ENCODE results near the gene SSU72. TPM values are rescaled to one million over a fixed set of nuclear protein-coding genes. Genes with fewer than 3 reads are reported as not detected.

SSU72 gene
- total RNA-seq, 1 experiment from 2014 or later, result 145 TPM

DNA sequence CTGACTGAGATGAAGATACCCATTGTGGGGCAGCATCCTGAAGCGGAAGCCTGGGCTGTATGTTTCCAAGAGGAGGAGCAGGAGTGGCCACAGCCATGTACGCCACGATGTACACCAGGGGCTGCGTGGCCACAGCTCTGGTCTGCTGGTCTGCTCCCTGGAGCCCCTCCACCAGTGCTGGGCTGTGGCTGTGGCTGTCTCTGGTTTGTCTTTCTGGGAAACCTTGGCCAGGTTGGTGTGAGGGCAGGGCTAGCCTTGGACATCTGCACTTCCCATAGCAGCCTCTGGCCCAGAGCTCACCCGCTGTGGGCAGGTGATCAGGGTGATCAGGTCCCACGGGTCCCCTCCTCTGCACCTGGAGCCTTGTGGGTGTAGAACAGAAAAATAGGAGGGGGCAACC lies 43.3 kb upstream of the SSU72 start:
- DNase-seq, result no peak
- Histone ChIP-seq H3K79me2 (ENCODE audit: low read depth) (peaks cover 29% of the 10 kb centered on the region), H3K4me2 (no peak overlapping the region)

DNA sequence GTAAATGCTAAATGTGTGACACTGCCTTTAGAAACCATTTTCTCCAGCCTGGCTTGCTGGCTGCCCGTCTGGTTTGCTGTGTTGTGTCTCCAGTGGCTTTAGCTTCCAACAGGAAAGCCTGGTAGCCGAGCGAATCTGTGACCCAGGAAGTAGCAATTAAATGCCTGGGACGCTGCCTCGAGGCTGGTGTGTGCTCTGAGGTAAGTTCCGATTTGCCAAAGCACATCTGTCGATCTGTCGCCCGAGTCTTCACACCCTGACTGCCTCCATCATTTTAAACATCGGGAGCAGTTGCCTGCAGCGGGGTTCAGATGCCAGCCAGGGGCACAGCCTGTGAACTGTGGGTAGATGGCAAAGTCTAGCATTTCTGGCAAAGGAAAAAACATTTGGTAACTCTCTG lies 42.9 kb upstream of the SSU72 start:
- no peaks in the 10 kb centered on the region for H3K9me3 ChIP-seq (ENCODE audit: insufficient read depth, low read depth)
- intact Hi-C loops (cut with micrococcal nuclease; ENCODE audit: unreplicated experiment), result no loop called here
- ChIA-PET CTCF (no interaction called here), POLR2A (ENCODE audit: unreplicated experiment) (no interaction called here)
- peaks cover 16% of the 10 kb centered on the region; the same call in 1 of the 2 replicates for H3F3A ChIP-seq (ENCODE audit: insufficient read depth, low read depth)
- no peak overlapping the region for H3K4me3 ChIP-seq
- DNase-seq, result no peak
- BruUV-seq (replicated peaks), result TSS peak; percentile 66
- H3K27me3 ChIP-seq (ENCODE audit: insufficient read depth, low read depth), result no peaks in the 10 kb centered on the region
- H3K79me2 ChIP-seq (ENCODE audit: low read depth), result peaks cover 29% of the 10 kb centered on the region
- H3K36me3 ChIP-seq (ENCODE audit: low read depth), result no peaks in the 10 kb centered on the region
- TF ChIP-seq EZH2 (IDR thresholded peaks at IDR 0.05; ENCODE audit: low read depth), result no peak
- TF ChIP-seq, protein P1, sequence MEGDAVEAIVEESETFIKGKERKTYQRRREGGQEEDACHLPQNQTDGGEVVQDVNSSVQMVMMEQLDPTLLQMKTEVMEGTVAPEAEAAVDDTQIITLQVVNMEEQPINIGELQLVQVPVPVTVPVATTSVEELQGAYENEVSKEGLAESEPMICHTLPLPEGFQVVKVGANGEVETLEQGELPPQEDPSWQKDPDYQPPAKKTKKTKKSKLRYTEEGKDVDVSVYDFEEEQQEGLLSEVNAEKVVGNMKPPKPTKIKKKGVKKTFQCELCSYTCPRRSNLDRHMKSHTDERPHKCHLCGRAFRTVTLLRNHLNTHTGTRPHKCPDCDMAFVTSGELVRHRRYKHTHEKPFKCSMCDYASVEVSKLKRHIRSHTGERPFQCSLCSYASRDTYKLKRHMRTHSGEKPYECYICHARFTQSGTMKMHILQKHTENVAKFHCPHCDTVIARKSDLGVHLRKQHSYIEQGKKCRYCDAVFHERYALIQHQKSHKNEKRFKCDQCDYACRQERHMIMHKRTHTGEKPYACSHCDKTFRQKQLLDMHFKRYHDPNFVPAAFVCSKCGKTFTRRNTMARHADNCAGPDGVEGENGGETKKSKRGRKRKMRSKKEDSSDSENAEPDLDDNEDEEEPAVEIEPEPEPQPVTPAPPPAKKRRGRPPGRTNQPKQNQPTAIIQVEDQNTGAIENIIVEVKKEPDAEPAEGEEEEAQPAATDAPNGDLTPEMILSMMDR (conservative IDR thresholded peaks at IDR 0.05), result no peak
- H3K4me1 ChIP-seq (replicated peaks; ENCODE audit: insufficient read depth), result peaks cover 21% of the 10 kb centered on the region
- no peaks in the 10 kb centered on the region for H3K9me2 ChIP-seq (ENCODE audit: insufficient read depth)
- no peak overlapping the region for H3K27ac ChIP-seq
- no peak overlapping the region for H2AFZ ChIP-seq
- peaks cover 8% of the 10 kb centered on the region for H4K20me1 ChIP-seq (ENCODE audit: insufficient read depth)
- peak overlapping the region; percentile 96 for H3K4me2 ChIP-seq

More for the DNA sequence above, 43.3 kb upstream of the SSU72 start:
- Histone ChIP-seq H3K27ac (no peak overlapping the region), H2AFZ (no peak overlapping the region), H3K27me3 (ENCODE audit: insufficient read depth, low read depth) (no peaks in the 10 kb centered on the region), H4K20me1 (ENCODE audit: insufficient read depth) (peaks cover 8% of the 10 kb centered on the region), H3K36me3 (ENCODE audit: low read depth) (no peaks in the 10 kb centered on the region), H3F3A (ENCODE audit: insufficient read depth, low read depth) (peaks cover 16% of the 10 kb centered on the region; the same call in 1 of the 2 replicates), H3K4me3 (no peak overlapping the region), H3K4me1 (replicated peaks; ENCODE audit: insufficient read depth) (peaks cover 21% of the 10 kb centered on the region), H3K9me2 (ENCODE audit: insufficient read depth) (no peaks in the 10 kb centered on the region), H3K9me3 (ENCODE audit: insufficient read depth, low read depth) (no peaks in the 10 kb centered on the region)
- ChIA-PET POLR2A (ENCODE audit: unreplicated experiment) (no interaction called here), CTCF (no interaction called here)
- no peak for TF ChIP-seq EZH2 (IDR thresholded peaks at IDR 0.05; ENCODE audit: low read depth)
- TF ChIP-seq, protein P1 (conservative IDR thresholded peaks at IDR 0.05), result no peak
- intact Hi-C loops (cut with micrococcal nuclease; ENCODE audit: unreplicated experiment), result no loop called here
- no TSS peak for BruUV-seq (replicated peaks)

DNA sequence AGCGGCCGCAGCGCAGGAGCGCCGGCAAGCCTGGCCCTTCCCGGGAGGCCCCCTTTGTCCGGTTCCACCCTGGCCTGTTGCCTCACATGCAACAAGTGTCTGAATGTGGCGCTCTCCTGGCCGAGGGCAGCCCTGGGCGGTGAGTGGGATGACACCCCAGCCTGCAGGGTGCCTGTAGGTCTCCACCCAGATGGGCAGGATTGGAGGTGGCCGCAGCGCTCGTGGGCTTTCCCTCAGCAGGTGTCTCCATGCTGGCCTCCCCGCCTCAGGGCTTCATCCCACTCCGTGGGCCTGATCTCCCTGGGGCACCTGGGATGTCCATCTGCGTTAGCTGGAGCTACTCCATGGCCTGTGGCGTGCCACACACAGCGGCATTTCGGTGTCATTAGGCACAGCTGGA lies 42.2 kb upstream of the SSU72 start:
- Histone ChIP-seq H2AFZ (no peak overlapping the region), H3K79me2 (ENCODE audit: low read depth) (peaks cover 29% of the 10 kb centered on the region), H4K20me1 (ENCODE audit: insufficient read depth) (peaks cover 8% of the 10 kb centered on the region), H3K27me3 (ENCODE audit: insufficient read depth, low read depth) (no peaks in the 10 kb centered on the region), H3K36me3 (ENCODE audit: low read depth) (no peaks in the 10 kb centered on the region), H3K4me3 (peak overlapping the region; percentile 79), H3K27ac (no peak overlapping the region), H3K9me3 (ENCODE audit: insufficient read depth, low read depth) (no peaks in the 10 kb centered on the region), H3K4me1 (replicated peaks; ENCODE audit: insufficient read depth) (peaks cover 21% of the 10 kb centered on the region), H3K4me2 (peak overlapping the region; percentile 96), H3F3A (ENCODE audit: insufficient read depth, low read depth) (peaks cover 16% of the 10 kb centered on the region; the same call in 1 of the 2 replicates), H3K9me2 (ENCODE audit: insufficient read depth) (no peaks in the 10 kb centered on the region)
- TF ChIP-seq EZH2 (IDR thresholded peaks at IDR 0.05; ENCODE audit: low read depth), result no peak
- TF ChIP-seq, protein P1 (conservative IDR thresholded peaks at IDR 0.05), result no peak
- ChIA-PET POLR2A (ENCODE audit: unreplicated experiment) (no interaction called here), CTCF (no interaction called here)
- DNase-seq, result no peak
- no TSS peak for BruUV-seq (replicated peaks)
- intact Hi-C loops (cut with micrococcal nuclease; ENCODE audit: unreplicated experiment), result no loop called here
